GM12872 (cell line): ENCODE measurements around the gene LCMT1.

Experiments used
- TF ChIP-seq, protein P1 (sequence below): IDR thresholded peaks from 3 replicates; pipeline ENCODE4 v1.5.1; 2011; ENCODE audit warnings: low read depth, mild to moderate bottlenecking, low read length, moderate library complexity; ENCODE audit not compliant: insufficient read depth

Gene LCMT1

DNA sequence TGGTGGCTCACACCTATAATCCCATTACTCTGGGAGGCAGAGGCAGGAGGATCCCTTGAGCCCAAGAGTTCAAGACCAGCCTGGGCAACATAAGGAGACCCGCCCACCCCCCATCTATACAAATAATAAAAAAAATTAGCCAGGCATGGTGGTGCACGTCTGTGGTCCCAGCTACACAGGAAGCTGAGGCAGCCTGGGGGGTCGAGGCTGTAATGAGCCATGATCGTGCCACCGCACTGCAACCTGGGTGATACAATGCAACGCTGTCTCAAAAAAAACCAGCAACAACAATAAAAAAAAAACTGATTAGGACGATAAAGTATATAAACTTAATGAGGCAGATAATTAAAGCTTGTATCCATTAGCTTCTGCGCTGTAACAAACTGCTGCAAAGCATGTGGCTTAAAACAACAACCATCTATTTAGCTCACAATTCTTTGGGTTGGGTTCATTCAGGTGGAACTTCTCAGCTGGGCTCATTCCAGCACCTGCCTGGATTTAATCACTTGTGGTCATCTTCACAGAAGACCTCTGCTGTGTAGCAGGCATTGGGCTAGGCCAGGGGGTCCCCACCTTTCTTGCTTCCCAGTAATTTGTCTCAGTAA lies 45.8 kb downstream of the LCMT1 start:
- TF ChIP-seq, protein P1, sequence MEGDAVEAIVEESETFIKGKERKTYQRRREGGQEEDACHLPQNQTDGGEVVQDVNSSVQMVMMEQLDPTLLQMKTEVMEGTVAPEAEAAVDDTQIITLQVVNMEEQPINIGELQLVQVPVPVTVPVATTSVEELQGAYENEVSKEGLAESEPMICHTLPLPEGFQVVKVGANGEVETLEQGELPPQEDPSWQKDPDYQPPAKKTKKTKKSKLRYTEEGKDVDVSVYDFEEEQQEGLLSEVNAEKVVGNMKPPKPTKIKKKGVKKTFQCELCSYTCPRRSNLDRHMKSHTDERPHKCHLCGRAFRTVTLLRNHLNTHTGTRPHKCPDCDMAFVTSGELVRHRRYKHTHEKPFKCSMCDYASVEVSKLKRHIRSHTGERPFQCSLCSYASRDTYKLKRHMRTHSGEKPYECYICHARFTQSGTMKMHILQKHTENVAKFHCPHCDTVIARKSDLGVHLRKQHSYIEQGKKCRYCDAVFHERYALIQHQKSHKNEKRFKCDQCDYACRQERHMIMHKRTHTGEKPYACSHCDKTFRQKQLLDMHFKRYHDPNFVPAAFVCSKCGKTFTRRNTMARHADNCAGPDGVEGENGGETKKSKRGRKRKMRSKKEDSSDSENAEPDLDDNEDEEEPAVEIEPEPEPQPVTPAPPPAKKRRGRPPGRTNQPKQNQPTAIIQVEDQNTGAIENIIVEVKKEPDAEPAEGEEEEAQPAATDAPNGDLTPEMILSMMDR: no peak

DNA sequence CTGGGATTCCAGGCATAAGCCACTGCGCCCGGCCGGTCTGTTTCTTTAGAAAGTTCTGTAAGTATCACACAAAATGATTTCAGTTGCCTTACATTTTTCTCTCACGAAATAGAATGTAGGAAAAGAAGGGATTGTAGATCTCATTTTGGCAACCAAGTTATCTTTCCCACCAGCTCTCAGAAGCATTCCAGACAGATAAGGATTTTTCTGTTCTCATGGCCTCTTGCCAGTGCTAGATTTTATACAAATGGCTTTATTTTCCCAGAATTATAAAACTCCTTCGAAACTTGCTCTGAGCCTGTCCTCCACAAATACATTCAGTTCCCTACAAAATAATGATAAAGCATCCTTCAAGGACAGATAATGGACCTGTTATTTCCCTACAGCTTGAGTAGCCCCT lies 46.9 kb downstream of the LCMT1 start:
- TF ChIP-seq, protein P1: no peak

DNA sequence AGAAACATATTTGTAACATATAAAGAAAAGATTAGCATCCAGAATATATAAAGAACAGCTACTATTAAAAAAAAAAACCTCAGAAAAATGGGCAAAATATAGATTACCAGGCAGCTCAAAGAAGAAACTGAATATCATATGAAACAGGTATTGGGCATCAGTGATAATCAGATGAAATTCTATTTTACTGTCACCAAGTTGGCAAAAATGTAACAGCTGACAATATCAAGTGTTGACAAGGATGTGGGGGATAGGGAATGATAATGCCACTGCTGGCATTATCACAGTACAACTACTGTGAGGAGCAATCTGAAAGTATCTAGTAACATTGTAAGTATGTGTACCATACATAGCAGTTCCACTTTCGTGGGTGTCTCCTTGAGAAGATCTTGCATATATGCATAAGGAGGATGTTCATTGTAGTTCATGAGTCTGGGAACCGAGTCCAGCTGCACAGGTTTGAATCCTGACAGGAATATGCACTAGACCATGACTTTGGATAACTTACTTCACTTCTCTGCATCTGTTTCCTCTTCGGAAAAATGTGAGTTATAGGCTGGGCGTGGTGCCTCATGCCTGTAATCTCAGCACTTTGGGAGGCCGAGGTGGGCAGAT lies 50.3 kb downstream of the LCMT1 start:
- TF ChIP-seq, protein P1: no peak

DNA sequence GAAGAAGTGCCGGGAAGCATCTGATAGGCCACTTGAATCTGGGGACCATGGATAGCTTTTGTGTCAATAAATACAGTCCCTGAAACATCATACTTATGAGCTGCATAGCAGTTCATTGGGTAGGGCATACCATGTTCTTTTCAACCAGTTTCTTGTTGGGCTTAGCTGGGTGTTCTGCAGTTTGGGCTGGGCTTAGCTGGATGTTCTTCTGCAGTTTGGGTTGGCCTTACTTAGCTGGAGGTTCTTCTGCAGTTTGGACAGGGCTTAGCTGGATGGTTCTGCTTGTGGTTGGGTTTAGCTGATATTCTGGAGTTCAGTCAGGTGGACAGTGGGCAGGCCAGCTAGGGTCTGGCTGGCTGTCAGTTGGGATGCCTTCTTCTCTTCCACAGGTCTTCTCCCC lies 52.1 kb downstream of the LCMT1 start:
- TF ChIP-seq, protein P1: no peak

DNA sequence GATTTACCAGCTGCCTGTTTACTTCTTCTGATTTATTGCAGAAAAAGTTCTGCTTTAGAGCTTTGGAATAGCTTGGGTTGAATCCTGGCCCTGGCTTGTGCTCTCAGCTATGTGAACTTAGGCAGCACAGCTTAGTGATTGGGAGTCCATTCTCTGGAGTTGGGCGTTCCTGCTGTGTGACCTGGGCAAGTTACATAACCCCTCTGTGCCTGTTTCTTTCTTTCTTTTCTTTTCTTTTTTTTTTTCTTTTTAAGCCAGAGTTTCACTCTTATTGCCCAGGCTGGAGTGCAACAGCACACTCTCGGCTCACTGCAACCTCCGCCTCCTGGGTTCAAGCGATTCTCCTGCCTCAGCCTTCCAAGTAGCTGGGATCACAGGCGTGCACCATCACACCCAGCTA lies 53.7 kb downstream of the LCMT1 start:
- TF ChIP-seq, protein P1: no peak

DNA sequence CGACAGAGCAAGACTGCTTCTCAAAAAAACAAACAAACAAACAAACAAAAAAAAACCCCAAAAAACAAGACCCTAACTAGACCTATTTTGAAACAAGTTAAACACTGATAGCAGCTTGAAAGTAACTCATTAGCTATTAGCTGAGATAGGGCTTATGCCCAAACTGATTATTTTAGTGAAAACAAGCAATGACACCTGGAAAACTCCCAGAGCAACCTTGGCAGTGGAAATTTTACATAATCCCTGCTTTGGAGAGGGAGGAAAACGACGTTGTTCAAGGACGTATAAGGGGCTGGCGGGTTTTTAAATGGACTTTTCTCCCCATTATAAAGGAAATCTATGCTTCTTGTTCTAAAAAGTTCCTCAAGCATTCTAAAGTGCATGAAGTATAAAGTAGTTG lies 59.8 kb downstream of the LCMT1 start:
- TF ChIP-seq, protein P1: no peak

DNA sequence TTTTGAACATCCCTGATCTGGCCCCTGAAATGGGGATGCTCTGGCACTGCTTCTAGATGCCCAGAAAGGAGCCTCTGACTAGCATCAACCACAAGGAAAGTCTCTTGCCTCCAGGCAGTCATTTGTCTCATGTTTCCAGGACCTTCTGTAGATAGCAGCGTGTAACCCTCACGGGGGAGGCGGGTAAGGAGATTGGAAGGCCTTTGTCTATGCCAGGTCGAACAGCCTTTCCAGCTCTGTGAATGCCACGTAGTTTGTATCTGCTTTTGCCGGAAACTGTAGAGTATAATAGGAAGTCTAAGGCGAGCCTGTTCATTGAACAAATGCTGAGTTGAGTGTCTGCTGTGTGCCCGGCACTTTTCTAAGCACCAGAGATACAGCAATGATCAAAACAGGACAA lies 61.3 kb downstream of the LCMT1 start:
- TF ChIP-seq, protein P1: no peak
